Measurements from ENCODE around the gene ESRRA. TPM values are rescaled to one million over a fixed set of nuclear protein-coding genes. Genes with fewer than 3 reads are reported as not detected.

ESRRA gene
- total RNA-seq, 3 donors from 2014 or later (not counting 1 experiment from before 2014, with no cell fraction given), result 47.1 to 51.3 (median 50.0) TPM

DNA sequence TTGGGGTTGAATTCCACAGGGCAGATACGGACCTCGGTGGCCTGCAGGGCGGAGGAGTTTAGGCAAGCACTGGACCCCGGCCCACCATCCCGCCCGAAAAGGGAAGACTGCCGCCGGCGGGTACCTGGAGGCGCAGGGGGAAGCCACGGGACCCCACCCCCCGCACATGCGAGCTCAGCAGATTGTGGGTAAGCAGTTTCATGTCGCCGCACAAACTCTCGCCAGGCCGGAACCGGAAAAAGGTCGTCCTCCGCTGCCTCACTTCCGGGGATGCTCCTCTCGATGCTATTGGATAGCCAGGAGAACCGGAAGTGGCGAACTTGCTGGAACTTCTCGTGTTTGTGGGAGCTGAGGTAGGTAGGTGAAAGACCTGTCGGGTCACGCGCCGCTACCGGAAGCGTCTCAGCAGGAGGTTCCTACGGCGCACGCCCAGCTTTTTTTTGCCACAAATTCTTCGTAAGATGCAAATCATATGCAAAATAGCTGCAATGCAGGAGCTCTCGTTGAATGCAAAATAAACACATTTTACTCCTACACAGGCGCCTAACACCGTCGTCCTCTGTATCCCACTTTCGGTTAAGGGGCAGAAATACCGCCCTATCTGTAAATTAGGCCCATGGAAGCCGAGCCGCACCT is 12.1 kb downstream of the ESRRA start, which contains the start of gene TRMT112:
Gene TRMT112 (minus strand): TSS at position 235 of the 636 bp plus-strand sequence. CDS start 33 bp downstream, at position 202.
- H3K4me3 Mint-ChIP-seq, result peak within 1 kb of the TSS; percentile 97
- Histone ChIP-seq H3K36me3 (ENCODE audit: control insufficient read depth, insufficient read depth, low read length) (peaks cover 32% of the 10 kb centered on the region), H3K4me1 (ENCODE audit: control insufficient read depth, insufficient read depth, low read length) (peaks cover 30% of the 10 kb centered on the region), H3K27ac (ENCODE audit: low read length) (peak within 1 kb of the TSS; percentile 86), H3K9me3 (ENCODE audit: control insufficient read depth, insufficient read depth, low read length) (no peaks in the 10 kb centered on the region), H3K27me3 (ENCODE audit: control insufficient read depth, insufficient read depth, low read length) (no peaks in the 10 kb centered on the region), H3K4me3 (ENCODE audit: low read length) (peak within 1 kb of the TSS; percentile 91)
- H3K27ac Mint-ChIP-seq, result peak within 1 kb of the TSS; percentile 88 to 99
- under 1% methylated on average over 43 of the region's 43 CpGs for WGBS (ENCODE audit: insufficient coverage)
- H3K36me3 Mint-ChIP-seq, result no peaks in the 10 kb centered on the region
- H3K9me3 Mint-ChIP-seq, result no peaks in the 10 kb centered on the region
- H3K4me1 Mint-ChIP-seq, result peaks cover 54 to 61% of the 10 kb centered on the region in 2 donors
- DNase-seq, result peak; percentile 87 to 100
- intact Hi-C loops (cut with micrococcal nuclease), result loop anchor here (1.0 to 5.0 kb wide), 4 partner anchors 12 to 130 kb away; partner anchors contain the start of genes CCDC88B, ESRRA and STIP1
- ATAC-seq, result peak; percentile 62 to 84 (median 76)
- TF ChIP-seq CTCF (IDR thresholded peaks at IDR 0.05), result no peak
- H3K27me3 Mint-ChIP-seq (ENCODE audit: low read depth in 2 of 2), result no peaks in the 10 kb centered on the region

GRCh38 chr11:64317961-64318765 is 12.8 kb downstream of the ESRRA start, which contains the start of gene PRDX5:
PRDX5 (plus strand) TSS chr11:64318121; CDS start chr11:64318216, 95 bp downstream.
- H3K4me3 Mint-ChIP-seq, result peak within 1 kb of the TSS; percentile 97
- no peaks in the 10 kb centered on the region for H3K36me3 Mint-ChIP-seq
- under 1% methylated on average over 60 of the region's 61 CpGs for WGBS (ENCODE audit: insufficient coverage)
- H3K9me3 Mint-ChIP-seq, result no peaks in the 10 kb centered on the region
- H3K4me1 ChIP-seq (ENCODE audit: control insufficient read depth, insufficient read depth, low read length), result peaks cover 30% of the 10 kb centered on the region
- intact Hi-C loops (cut with micrococcal nuclease), result loop anchor here (1.0 to 5.0 kb wide), 5 partner anchors 13 to 131 kb away; partner anchors contain the start of genes CCDC88B, ESRRA and STIP1
- peak within 1 kb of the TSS; percentile 88 to 99 for H3K27ac Mint-ChIP-seq
- no peaks in the 10 kb centered on the region for H3K27me3 Mint-ChIP-seq (ENCODE audit: low read depth in 2 of 2)
- peak within 1 kb of the TSS; percentile 86 for H3K27ac ChIP-seq (ENCODE audit: low read length)
- H3K27me3 ChIP-seq (ENCODE audit: control insufficient read depth, insufficient read depth, low read length), result no peaks in the 10 kb centered on the region
- H3K9me3 ChIP-seq (ENCODE audit: control insufficient read depth, insufficient read depth, low read length), result no peaks in the 10 kb centered on the region
- peak within 1 kb of the TSS; percentile 91 for H3K4me3 ChIP-seq (ENCODE audit: low read length)
- peaks cover 47 to 53% of the 10 kb centered on the region in 2 donors for H3K4me1 Mint-ChIP-seq
- DNase-seq (peak; percentile 95 to 99), ATAC-seq (peak; percentile 74 to 90 (median 78))
- no peak for TF ChIP-seq CTCF (IDR thresholded peaks at IDR 0.05)
- peaks cover 34% of the 10 kb centered on the region for H3K36me3 ChIP-seq (ENCODE audit: control insufficient read depth, insufficient read depth, low read length)

- H3K4me1 ChIP-seq (ENCODE audit: control insufficient read depth, insufficient read depth, low read length), result peaks cover 30% of the 10 kb centered on the region
- no peaks in the 10 kb centered on the region for H3K27me3 ChIP-seq (ENCODE audit: control insufficient read depth, insufficient read depth, low read length)
- intact Hi-C loops (cut with micrococcal nuclease), result loop anchor here (1.0 to 5.0 kb wide), 2 partner anchors 12 to 132 kb away; partner anchors contain the start of gene STIP1
- WGBS (ENCODE audit: insufficient coverage), result 29% methylated on average over 15 of the region's 19 CpGs
- no peak for ATAC-seq
- no peaks in the 10 kb centered on the region for H3K9me3 ChIP-seq (ENCODE audit: control insufficient read depth, insufficient read depth, low read length)
- Mint-ChIP-seq H3K9me3 (no peaks in the 10 kb centered on the region), H3K4me3 (peak overlapping the region; percentile 97), H3K4me1 (peaks cover 46 to 51% of the 10 kb centered on the region in 2 donors), H3K27ac (peak overlapping the region; percentile 88 to 99), H3K27me3 (ENCODE audit: low read depth in 2 of 2) (no peaks in the 10 kb centered on the region), H3K36me3 (no peaks in the 10 kb centered on the region)
- no peak for DNase-seq
- peaks cover 30% of the 10 kb centered on the region for H3K36me3 ChIP-seq (ENCODE audit: control insufficient read depth, insufficient read depth, low read length)
- peak overlapping the region; percentile 86 for H3K27ac ChIP-seq (ENCODE audit: low read length)
- peak overlapping the region; percentile 91 for H3K4me3 ChIP-seq (ENCODE audit: low read length)
- no peak for TF ChIP-seq CTCF (IDR thresholded peaks at IDR 0.05)
Observed at GRCh38 chr11:64318766-64319761, 13.7 kb downstream of the ESRRA start.
